Astrocyte of the cerebellum (primary cell): ENCODE results near the gene OBI1.

Source experiments
- DNase-seq: peaks from one replicate; pipeline ENCODE4 v3.0.0-alpha.2; 2011; ENCODE audit warnings: low read depth
- H3K4me3 ChIP-seq: 2 replicates; pipeline ENCODE4 v1.5.1; 2011; ENCODE audit warnings: mild to moderate bottlenecking, low read depth, low read length, moderate library complexity
- CTCF ChIP-seq: IDR thresholded peaks from 2 replicates; pipeline ENCODE4 v1.5.1; 2012; ENCODE audit warnings: low read length, low read depth, moderate library complexity, mild to moderate bottlenecking; ENCODE audit errors: missing control alignments
- in situ Hi-C: cut with HindIII; loops from 2 replicates; pipeline ENCODE4 v1.10.0; 2017; ENCODE audit warnings: low sequenced_read_pairs

Gene OBI1

GRCh38 chr13:78606471-78607408 lies 52.2 kb downstream of the OBI1 start:
- DNase-seq, result no peak
- in situ Hi-C loops, result no loop called here
- TF ChIP-seq CTCF, result no peak

GRCh38 chr13:78604782-78605611 lies 54.0 kb downstream of the OBI1 start:
- no peak overlapping the region for H3K4me3 ChIP-seq
- TF ChIP-seq CTCF, result no peak
- in situ Hi-C loops, result no loop called here
- DNase-seq, result no peak

More at GRCh38 chr13:78606471-78607408, 52.2 kb downstream of the OBI1 start:
- H3K4me3 ChIP-seq, result no peak overlapping the region

GRCh38 chr13:78603240-78603957 lies 55.6 kb downstream of the OBI1 start, which contains the start of gene POU4F1:
Gene POU4F1 (minus strand): TSS chr13:78603552. CDS start chr13:78603326, 226 bp downstream.
- no peak for DNase-seq
- H3K4me3 ChIP-seq, result peak within 1 kb of the TSS; percentile 27
- in situ Hi-C loops, result no loop called here
- TF ChIP-seq CTCF, result no peak

- no peak for TF ChIP-seq CTCF
- in situ Hi-C loops, result no loop called here
- DNase-seq, result no peak
- peak overlapping the region; percentile 27 for H3K4me3 ChIP-seq
Measured at GRCh38 chr13:78602561-78603239, 56.3 kb downstream of the OBI1 start.

GRCh38 chr13:78601874-78602560 lies 56.9 kb downstream of the OBI1 start:
- H3K4me3 ChIP-seq, result no peak overlapping the region
- no peak for TF ChIP-seq CTCF
- DNase-seq, result no peak
- in situ Hi-C loops, result no loop called here
